Stomach (tissue), 9 donors: ENCODE measurements around the gene QSER1. TPM values are rescaled to one million over a fixed set of nuclear protein-coding genes. Genes with fewer than 3 reads are reported as not detected.
"Not testable (repeated sequence)": the region's sequence is repeated elsewhere in the genome, so short reads cannot be mapped to it uniquely, and the experiment has no call there.

ENCODE experiments used
- DNase-seq, 2 donors: peaks; one replicate each; pipeline versions ENCODE4 v3.0.0 to v3.0.0-alpha.2; 2013 to 2019
- H3K27ac ChIP-seq, 5 donors: fragments of 200-600 bp in 4 of 5; sonication (generic) in 4 of 5; one replicate each; pipeline ENCODE4 v1.5.1; 2013 to 2019; ENCODE audit warnings: mild to moderate bottlenecking in 1 of 5, moderate library complexity in 1 of 5
- H3K27me3 ChIP-seq, 3 donors: fragments of 200-600 bp; sonication (generic); one replicate each; pipeline ENCODE4 v1.5.1; 2017 to 2019; ENCODE audit warnings: mixed run types in 1 of 3
- H3K36me3 ChIP-seq, 4 donors: fragments of 200-600 bp; sonication (generic); 1 replicate in 3 of 4; 2 replicates in 1 of 4; pipeline ENCODE4 v1.5.1; 2016 to 2019
- H3K4me1 ChIP-seq, 4 donors: fragments of 200-600 bp; sonication (generic); one replicate each; pipeline ENCODE4 v1.5.1; 2016 to 2019
- H3K4me3 ChIP-seq, 4 donors: fragments of 200-600 bp; sonication (generic) in 3 of 4; one replicate each; pipeline ENCODE4 v1.5.1; 2016 to 2019; ENCODE audit warnings: mild to moderate bottlenecking in 1 of 4
- H3K9me3 ChIP-seq, 4 donors: fragments of 200-600 bp; sonication (generic); one replicate each; pipeline ENCODE4 v1.5.1; 2016 to 2019
- CTCF ChIP-seq, 7 experiments: fragments of 450-650 bp in 4 of 7; fragments of 200-600 bp in 3 of 7; sonication (generic) in 3 of 7; IDR thresholded peaks; one replicate each; pipeline ENCODE4 v1.5.1; 2016 to 2019; ENCODE audit warnings: antibody characterized with exemption in 7 of 7, control low read depth in 2 of 7, mild to moderate bottlenecking in 1 of 7
- EP300 ChIP-seq: sonication (generic); formaldehyde crosslinking; IDR thresholded peaks from one replicate; pipeline ENCODE4 v1.6.1; 2017; ENCODE audit warnings: antibody characterized with exemption
- POLR2A ChIP-seq, 4 donors: fragments of 450-650 bp; IDR thresholded peaks; one replicate each; pipeline ENCODE4 v1.6.1; 2016; ENCODE audit warnings: antibody characterized with exemption in 4 of 4, control low read depth in 2 of 4, mild to moderate bottlenecking in 1 of 4, moderate library complexity in 1 of 4
- POLR2AphosphoS5 ChIP-seq, 3 donors: sonication (generic); formaldehyde crosslinking; IDR thresholded peaks; one replicate each; pipeline ENCODE4 v1.6.1; 2016; ENCODE audit warnings: antibody characterized with exemption in 3 of 3
- WGBS, 5 donors: extraction: QIAGEN DNeasy Blood & Tissue Kit in 3 of 5; methylation state at CpG; one replicate each; pipeline versions ENCODE4 v1.1.5 to v1.1.7; 2013 to 2018; 5-methylcytosine and 5-hydroxymethylcytosine counted together
- intact Hi-C: fragments of 100-400 bp; cut with DNase I; formaldehyde crosslinking; loops from one replicate; pipeline ENCODE4 v1.15.1; 2023; ENCODE audit warnings: low total_unique reads
- polyA plus RNA-seq, 3 donors: library from polyadenylated mRNA; stranded (reverse); fragments of 200-250 nt; gene quantifications; one replicate each; pipeline ENCODE4 v1.2.3, GENCODE V29; 2013
- total RNA-seq, 5 donors: library from RNA; depleted of rRNA; stranded (reverse); fragments of >200 nt; gene quantifications; one replicate each; pipeline versions ENCODE4 v1.1.0 to v1.2.3, GENCODE V29; 2014 to 2016
- donor health status: healthy with polysubstance abuse.
- donor health status: Bipolar disorder and iron deficiency.
- donor health status: healthy.

The QSER1 gene
- total and polyA plus RNA-seq, 8 donors: 2.6 to 51.3 (median 13.5) TPM

GRCh38 chr11:32932196-32932595 is 39.6 kb downstream of the QSER1 start:
- peaks cover 21 to 69% (median 64%) of the 10 kb centered on the region in 4 donors for H3K36me3 ChIP-seq

GRCh38 chr11:32935462-32936029 is 42.9 kb downstream of the QSER1 start:
- Histone ChIP-seq H3K4me1 (peaks cover 0 to 6% (median 0%) of the 10 kb centered on the region in 4 donors), H3K9me3 (no peaks in the 10 kb centered on the region), H3K27ac (no peak overlapping the region), H3K27me3 (no peaks in the 10 kb centered on the region), H3K4me3 (no peak overlapping the region), H3K36me3 (peaks cover 26 to 69% (median 64%) of the 10 kb centered on the region in 4 donors)
- intact Hi-C loops: no loop called here
- no peak for TF ChIP-seq CTCF (IDR thresholded peaks at IDR 0.05)
- no peak for DNase-seq

More at GRCh38 chr11:32932196-32932595, 39.6 kb downstream of the QSER1 start:
- Histone ChIP-seq H3K27ac (no peak overlapping the region), H3K4me3 (no peak overlapping the region), H3K4me1 (no peaks in the 10 kb centered on the region), H3K9me3 (no peaks in the 10 kb centered on the region), H3K27me3 (no peaks in the 10 kb centered on the region)
- DNase-seq: no peak
- intact Hi-C loops: no loop called here
- TF ChIP-seq CTCF (IDR thresholded peaks at IDR 0.05) (no peak), POLR2AphosphoS5 (IDR thresholded peaks at IDR 0.05) (no peak), POLR2A (IDR thresholded peaks at IDR 0.05) (no peak), EP300 (no peak)
- WGBS, 5 donors: 96 to 100% (median 99%) methylated on average over 3 of the region's 3 CpGs

GRCh38 chr11:32936178-32936577 is 43.6 kb downstream of the QSER1 start:
- DNase-seq, H3K27ac ChIP-seq, H3K9me3 ChIP-seq, intact Hi-C loops, H3K4me1 ChIP-seq, H3K27me3 ChIP-seq, H3K4me3 ChIP-seq: not testable (repeated sequence)
- 93 to 100% (median 98%) methylated on average over 1 of the region's 1 CpG for WGBS, 5 donors
- peaks cover 26 to 67% (median 63%) of the 10 kb centered on the region in 4 donors for H3K36me3 ChIP-seq

GRCh38 chr11:32937283-32937682 is 44.7 kb downstream of the QSER1 start:
- DNase-seq, H3K4me3 ChIP-seq, H3K4me1 ChIP-seq, intact Hi-C loops, H3K9me3 ChIP-seq, H3K27me3 ChIP-seq, H3K27ac ChIP-seq: not testable (repeated sequence)
- peaks cover 19 to 56% (median 52%) of the 10 kb centered on the region in 4 donors for H3K36me3 ChIP-seq
- 97 to 100% (median 99%) methylated on average over 3 of the region's 3 CpGs for WGBS, 5 donors

- H3K27ac ChIP-seq: no peak overlapping the region
- WGBS, 5 donors: 62 to 78% (median 72%) methylated on average over 1 of the region's 1 CpG
These were observed 46.4 kb downstream of the QSER1 start for GRCh38 chr11:32939046-32939445.

More at GRCh38 chr11:32939046-32939445, 46.4 kb downstream of the QSER1 start:
- TF ChIP-seq POLR2A (IDR thresholded peaks at IDR 0.05) (no peak), EP300 (no peak), POLR2AphosphoS5 (IDR thresholded peaks at IDR 0.05) (no peak), CTCF (IDR thresholded peaks at IDR 0.05) (no peak)
- DNase-seq: no peak
- intact Hi-C loops: no loop called here
- Histone ChIP-seq H3K9me3 (no peaks in the 10 kb centered on the region), H3K36me3 (peaks cover 8 to 38% (median 35%) of the 10 kb centered on the region in 4 donors), H3K4me3 (no peak overlapping the region), H3K27me3 (no peaks in the 10 kb centered on the region), H3K4me1 (peaks cover 0 to 6% (median 0%) of the 10 kb centered on the region in 4 donors)
